GM19372 (cell line): ENCODE data around the gene TBC1D22A.

Experiments used
- ATAC-seq: cut with Tn5 transposase; IDR thresholded peaks from one replicate; pipeline ENCODE4 v1.9.1; 2021; ENCODE audit warnings: mild to moderate bottlenecking, low read depth, moderate library complexity; ENCODE audit not compliant: unreplicated experiment

The TBC1D22A gene

DNA sequence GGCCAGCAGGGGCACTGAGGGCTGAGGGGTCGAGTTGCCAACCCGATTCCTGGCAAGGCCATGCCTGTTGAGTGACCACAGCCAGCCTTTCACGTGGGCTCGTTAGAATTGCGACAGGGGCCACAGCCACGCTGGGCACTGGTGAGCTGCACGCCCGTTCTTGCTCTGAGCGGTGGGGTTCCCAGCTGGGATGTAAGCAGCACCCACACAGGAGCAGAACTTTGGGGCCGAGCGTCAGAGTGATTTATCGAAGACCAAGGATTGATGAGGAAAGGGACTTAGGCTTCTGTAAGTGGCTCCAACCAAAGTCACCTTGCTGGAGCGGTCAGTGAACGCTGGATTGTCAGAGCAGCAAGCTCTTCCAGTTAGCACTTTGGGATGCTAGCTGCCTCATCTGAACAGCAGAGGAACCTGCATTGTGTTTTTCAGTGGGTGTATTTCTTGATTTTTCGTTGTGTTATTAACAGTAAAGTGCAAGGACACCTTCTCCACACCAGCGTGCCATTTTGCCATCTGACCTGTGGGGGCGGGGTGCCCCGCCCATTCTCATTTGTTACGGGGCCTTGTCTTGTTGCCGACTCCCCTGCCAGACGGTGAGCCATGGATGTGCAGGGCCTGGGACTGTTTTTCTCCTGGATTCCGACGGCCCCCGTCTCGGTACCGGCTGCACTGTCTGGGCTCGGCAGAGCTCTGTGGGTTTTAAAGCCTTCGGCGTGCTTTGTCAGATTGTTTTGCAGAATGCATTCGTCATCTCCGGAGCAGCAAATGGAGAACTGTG lies 202.5 kb downstream of the TBC1D22A start:
- ATAC-seq, result no peak

DNA sequence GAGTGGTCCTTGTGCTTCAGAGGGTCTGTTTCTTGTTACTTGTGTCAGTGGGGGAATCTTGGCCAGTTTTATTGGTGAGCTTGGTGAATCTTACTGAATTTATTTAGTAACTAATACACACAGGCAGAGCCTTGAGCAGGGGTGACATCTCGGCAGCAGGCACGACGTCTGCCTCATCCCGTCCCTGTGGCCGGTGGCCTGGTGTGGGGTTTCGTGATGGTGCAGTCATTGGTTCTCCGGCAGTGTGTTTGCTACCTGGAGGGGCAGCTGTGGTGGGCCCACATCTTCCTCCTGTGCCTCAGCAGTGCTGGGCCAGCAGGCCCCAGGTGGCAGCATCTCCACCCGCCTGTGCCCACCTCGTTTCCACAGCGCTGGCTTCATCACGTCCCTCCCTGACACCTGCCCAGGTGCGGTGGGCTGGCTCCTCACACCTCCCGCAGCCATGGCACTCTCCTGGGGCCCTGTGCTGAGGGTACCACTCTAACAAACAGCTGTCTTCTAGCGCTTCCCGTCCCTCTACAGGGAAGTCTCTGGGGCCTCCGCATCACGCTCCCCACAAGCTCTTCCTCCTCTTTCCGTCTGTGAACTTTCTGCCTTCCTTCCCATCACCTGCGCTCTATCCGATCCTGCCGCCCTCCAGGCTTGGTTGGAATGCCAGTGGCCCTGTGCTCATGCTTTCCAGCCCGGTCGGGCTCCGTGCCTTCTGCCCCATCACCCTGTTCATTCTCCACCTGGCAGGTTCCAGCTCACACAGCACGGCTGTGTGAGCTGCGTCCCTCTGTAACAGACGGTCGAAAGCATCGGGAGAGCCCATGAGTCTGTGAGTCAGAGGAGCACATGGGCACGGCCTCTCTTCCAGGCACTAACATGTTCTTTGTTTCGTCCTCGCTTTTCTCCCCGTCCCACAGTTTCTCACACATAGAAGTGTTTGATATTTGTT lies 203.4 kb downstream of the TBC1D22A start:
- ATAC-seq, result no peak

DNA sequence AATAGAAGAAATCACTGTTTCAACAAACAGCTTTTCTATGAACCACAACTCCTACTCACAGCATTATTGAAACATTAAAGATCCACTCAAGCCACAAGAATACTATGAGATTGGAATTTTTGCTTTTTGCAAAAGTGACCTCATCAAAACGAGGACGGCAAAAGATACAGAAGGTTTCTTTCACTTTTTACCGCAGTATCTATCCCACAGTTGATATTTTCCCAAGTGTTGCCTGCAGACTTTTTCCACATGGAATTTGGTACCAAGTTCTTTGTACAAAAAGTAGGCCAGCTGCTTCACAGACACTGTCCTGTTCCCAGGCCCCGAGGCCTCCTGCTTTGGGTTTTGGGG lies 204.0 kb downstream of the TBC1D22A start:
- no peak for ATAC-seq

DNA sequence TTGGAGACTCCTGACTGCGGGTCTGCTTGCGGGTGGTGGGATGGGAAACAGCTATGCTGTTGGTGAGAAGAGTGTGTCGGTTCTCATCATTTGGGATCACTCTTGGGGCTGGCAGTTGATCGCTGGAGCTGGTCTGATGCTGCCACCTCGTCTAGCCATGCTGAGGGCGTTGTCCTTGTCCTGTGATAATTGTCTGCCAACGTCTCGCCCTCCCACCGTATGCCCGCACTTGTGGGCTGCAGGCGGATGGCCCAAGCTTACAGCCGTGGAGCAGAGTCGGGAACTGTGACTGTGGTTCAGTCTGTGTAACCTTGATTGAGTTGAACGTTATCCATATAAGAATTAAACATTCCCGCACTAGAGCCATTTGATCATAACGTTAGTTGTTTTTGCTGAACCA lies 204.4 kb downstream of the TBC1D22A start:
- no peak for ATAC-seq

DNA sequence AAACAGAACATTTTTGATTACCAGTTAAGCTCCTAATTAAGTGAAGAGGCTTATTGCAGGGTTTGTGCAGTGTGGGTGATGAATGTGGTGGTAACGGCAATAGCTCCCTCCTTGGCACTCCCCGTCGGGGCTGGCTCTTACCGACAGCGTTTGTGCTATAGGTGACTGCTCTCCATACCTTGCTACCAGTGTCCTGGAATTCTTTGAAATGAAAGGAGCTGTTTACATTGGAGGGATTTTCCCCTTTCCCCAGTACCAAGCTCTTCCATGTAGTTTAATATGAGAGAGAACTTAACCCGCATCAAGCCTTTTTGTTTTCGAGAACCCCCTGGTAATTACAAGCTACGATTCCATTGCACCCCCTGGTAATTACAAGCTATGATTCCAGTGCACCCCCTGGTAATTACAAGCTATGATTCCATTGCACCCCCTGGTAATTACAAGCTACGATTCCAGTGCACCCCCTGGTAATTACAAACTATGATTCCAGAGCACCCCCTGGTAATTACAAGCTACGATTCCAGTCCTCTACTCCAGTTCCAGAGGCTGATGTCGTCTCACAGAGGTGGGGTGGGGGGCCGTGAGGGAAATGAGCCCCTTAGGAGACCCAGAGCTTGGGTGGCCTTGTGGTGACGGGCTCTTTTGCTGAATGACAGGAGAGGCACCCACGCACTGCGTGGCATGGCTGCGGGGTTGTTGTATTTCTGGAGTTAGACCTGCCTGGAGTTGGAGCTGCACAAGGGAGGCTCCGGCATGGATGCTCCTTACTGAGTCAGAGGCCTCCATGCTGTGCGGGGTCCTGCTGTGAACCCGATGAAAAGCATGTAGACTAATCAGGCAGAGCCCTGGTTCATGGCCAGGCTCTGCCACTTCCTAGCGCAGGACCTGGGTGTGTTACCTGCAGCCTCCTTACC lies 205.3 kb downstream of the TBC1D22A start:
- no peak for ATAC-seq

DNA sequence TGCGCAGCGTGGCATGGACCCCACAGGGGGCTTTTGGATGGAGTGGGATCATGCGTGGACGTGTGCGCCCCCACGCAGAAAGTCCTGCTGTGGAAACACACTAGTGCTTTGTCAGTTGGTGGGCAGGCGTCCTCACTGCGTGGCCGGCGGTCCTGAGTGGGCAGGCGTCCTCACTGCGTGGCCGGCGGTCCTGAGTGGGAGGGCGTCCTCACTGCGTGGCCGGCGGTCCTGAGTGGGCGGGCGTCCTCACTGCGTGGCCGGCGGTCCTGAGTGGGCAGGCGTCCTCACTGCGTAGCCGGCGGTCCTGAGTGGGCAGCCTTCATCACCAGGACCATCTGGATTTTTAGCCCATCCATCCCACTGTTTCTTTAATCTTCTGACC lies 205.9 kb downstream of the TBC1D22A start:
- ATAC-seq, result no peak

DNA sequence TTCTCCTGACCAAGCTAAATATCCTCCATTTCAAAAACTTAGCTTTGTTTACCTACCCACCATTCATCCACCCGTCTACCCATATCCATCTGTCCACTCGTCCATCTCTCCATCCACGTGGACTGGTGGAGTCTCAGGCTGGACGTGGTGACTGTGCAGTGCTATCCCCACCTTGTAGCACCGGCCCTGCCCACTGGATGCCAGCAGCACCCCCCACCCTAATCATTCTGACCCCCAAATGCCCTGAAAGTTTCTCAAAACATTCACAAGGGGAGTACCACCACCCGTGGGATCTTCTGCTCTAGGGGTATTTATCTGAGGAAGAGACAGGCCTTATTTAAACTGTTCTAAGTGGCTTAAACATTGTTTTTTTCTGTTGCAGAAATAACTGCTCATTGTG lies 206.4 kb downstream of the TBC1D22A start:
- no peak for ATAC-seq

DNA sequence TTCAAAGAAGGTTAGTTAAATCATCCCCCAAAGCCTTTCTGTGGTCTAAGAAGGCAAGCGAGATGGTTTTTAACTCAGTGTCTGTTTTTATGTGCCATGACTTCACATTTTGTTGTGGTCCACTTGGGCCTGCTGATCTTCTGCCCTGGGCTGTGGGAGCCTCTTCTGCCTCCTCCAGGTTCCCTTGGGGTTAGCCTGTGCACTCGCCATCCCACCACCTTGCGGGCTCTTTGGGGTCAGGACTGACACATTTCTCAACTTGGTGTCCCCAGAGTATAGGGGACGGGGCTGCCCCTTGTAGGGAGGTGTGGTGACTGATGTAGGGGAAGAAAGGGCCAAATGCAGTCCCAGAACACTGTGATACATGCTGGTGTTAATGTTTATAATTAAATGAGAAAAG lies 207.0 kb downstream of the TBC1D22A start:
- ATAC-seq, result peak; percentile 72

DNA sequence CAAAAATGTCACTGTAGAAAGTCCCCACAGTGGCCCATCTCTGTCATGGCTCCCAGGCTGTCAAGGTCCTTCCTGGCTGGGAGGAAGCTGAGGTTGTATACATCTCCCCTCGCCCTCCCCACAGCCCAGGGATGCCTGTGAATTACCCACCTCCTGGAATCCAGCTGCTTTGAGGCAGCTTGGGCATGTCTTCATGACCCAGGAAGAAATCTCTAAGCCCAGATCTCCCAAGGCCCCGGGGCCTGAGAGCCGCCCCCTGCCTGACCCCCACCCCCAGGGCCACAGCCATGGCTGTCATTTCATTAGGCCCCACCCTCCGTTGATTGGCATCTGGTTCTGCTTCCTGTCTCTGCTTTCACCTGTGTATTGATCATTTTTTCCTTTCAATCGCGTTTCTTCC lies 207.5 kb downstream of the TBC1D22A start:
- peak; percentile 27 for ATAC-seq

DNA sequence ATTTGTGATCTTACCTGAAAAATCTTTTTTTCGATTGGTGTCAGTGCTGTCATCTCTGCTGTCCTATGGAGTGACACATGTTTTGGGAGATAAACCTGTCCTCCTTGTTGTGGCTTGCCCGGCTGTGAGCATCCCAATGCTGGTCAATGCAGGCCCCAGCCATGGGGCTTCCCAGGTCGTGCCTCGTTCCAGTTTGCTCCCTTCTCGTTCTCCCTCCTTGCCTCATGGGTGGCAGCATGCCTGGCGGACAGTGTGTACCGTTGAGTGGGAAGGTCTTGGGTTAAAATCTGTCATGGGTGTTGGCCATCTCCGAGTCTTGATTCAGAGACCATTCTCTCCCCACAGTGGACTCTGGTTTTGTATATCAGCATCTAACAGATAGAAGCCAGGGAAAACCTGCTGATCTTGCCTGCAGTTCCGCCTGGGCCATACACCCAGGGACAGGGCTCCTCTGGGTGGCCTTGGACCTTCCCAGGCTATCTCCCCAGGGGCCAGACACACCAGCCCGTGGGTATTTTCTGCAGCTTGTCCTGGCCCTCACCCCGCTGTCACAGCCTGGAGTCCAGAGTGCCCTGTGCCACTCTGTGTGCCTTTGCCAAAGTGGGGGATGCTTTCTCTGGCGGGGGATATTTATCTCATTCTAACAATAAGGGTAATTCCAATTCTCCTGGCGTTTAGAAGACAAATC lies 208.1 kb downstream of the TBC1D22A start:
- ATAC-seq, result no peak

DNA sequence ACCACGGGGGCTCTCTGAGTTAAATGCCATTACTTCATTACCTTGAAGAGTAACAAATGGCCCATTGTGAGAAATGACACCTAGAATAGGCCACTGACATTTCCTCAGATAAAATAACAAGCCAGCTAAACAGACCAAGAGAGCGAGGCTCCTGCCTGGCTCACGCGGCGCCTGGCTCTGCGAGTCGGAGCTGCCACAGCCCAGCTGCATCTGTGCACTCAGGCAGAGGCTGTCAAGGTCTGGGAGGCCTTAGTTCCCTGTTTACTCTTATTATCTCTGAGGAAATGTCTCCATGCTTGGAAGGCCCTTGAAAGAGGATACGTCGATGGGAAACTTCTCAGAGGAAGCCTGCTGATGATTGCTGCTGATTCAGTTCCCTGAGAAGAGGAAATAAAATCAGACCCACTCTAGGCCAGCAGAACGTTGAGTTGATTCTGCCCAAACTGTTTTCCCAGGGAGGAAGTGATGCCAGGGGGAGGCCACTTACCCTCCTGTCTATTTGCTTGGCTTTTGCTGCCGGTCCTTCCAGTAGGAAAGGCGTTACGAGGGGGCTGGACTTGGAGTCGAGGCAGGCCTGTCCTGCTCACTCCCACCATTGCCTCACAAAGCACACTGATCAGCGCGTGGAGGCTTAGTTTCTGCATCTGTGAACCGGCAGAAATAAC lies 208.8 kb downstream of the TBC1D22A start:
- ATAC-seq, result no peak

DNA sequence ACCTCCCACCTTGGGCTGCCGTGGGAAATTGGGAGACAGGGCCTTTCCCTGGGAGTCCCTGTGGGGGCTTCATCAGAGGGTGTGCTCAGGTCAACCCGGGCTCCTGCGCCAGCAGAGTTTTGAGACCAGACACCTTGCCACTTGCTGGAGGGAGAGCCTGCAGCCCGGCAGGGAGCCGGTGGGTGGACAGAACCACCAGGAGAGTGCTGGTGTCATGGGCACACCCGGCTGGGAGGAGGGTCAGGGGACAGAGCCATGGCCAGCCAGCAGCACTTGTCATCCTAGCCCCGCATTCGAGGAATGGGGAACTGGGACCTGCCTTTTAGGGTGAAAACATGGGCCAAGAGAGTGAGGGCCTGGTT lies 209.3 kb downstream of the TBC1D22A start:
- no peak for ATAC-seq

DNA sequence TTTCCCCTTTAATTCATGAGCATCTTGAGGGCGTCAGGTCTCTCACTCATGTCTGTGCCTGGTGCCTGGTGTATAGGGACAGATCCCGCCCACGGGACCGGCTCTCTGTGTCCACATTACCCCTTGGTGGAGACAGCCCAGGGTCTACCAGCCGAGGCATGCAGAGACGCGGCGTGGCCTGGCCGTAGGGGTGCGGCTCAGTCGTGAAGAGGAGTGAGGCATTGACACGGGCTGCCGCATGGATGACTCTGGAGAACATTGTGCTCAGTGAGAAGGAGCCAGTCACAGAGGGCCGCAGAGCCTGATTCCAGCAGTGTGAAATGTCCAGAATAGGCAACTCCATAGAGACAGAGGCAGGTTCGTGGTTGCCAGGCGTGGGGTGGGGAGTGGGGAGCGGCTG lies 209.8 kb downstream of the TBC1D22A start:
- no peak for ATAC-seq

DNA sequence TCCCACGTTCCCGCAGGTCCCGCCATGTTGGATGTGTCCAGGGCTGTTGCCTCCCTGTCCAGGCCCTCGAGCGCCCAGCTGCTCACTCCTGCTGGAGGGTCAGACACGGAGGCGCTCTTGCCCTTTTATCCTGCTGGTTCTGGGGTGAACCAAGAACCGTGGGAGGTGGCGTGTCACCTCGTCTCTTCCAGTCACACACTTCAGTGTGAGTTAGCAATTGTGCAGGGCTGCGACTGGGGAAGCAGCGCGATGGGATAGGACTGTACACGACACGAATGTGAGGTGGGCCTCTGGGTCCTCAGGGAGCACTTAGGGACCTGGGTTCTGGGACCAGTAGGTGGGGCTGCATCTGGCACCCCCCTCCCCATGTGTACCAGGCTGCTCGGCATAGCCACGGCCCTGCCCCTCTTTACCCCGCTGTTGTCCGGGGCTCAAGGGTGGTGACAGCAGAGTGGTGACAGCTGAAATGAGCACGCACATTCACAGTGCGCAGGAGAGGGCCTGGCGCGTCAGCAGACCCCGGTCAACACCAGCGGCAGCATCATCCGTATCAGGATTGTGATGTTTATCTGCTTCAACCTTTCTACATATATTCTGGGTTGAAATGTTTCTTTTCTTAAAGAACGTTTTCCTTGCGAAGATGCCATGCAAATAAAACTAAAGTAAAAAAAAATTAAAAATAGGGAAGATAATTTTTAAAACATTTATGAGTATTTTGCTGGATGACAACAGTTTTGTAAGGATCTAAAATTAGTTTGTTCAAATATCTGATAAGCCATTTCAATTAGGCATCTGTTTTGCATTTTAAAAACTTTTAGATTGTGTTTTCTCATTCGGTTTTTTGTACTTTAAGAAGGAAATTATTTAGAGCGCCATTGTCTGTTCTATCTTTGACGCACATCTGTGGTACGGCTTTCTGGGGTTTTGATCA lies 210.7 kb downstream of the TBC1D22A start:
- ATAC-seq, result no peak

DNA sequence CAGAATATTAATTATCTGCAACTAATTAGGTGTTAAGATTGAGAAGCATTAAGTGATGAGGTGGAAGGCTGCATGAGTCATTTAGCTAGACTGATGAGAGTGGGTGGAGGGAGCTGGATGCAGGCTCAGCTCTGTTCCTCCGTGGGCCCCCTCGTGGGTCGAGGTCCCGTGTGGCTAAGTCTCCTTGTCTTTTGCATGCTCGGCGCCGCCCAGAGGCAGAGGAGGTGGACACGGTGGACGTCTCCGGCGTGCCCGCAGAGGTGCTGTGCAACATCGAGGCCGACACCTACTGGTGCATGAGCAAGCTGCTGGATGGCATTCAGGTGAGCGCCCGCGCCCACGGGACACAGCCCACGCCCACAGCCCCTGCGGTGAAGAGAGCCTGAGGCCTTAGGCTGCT lies 211.6 kb downstream of the TBC1D22A start:
- ATAC-seq, result no peak

DNA sequence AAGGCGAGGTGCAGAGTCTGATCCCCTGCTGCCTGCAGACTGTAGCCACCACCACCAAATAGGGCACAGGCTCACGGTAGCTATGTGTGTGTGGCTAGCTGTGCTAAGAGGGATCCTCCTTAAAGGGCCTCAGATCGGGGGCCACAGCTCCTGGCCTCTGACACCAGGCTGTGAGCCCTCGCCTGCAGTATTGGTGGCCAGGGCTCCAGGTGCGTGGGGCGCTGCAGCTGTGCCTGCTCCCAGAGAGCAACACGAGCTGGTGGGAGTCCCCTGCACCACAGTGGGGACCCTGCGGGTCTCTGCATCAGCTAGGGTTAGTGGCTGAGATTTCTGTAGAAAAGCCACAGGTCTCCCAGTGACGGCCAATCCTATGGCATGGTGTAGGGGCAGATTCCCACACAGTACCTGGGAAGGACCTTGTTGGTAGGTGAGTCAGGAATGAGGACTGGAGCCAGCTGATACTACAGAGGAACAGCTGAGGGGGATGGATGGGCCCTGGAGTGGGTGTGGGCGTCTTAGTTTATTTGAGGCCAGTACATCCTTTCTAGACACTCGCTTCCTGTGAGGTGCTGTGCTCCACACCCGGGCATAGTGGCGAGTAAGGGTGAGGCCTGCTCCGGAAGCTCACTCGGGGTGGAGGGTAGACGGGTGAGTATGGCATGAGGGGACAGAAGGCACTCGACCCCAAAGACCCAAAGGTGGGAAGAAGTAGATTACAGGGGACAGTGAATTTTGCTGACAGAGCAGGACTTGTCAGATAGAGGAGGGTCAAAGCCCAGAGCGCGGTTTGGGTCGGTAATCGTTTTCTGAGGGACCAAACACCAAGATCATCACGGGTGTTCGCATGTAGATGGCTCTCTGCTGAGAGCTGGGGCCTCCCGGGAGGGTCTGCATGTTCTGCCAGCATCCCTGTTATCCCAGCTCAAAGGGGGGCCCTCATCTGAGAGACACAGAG lies 212.5 kb downstream of the TBC1D22A start:
- ATAC-seq, result no peak

DNA sequence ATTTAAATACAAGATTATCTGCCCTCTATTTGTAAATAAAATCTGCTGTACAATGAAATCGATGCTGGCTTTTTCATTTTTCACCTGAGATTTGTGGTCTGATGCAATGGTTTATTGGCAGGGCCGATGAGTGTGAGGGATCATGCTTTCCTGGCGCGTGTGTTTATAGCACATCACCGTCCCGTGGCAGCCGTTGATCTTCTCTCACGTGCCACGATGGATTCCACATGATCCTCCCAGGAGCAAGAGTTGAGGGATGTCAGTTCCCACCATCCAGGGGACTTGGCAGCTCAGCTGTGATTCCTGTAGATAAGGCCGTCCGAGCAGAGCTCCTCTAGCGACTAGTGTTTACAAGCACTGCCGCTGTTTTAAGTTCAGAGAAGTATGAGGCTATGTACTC lies 213.7 kb downstream of the TBC1D22A start:
- no peak for ATAC-seq

DNA sequence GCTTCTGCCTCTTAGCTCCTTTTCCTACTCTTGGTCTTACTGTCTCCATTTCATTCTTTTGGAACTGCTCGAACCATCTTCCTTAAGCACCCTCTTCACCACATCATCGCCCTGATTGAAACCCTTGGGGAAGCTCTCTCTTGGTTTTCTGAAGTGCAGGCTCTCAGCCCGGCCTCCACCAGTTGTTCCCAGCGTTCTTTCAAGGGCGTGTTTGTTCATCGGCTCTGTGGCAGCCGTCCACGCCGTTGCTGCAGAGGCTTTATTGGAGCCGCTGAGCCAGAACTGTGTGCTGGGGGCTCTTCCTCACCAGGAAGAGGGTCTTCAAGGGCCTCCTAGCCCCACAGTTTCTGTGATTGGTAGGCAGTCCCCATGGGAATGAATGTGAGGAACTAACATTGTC lies 214.1 kb downstream of the TBC1D22A start:
- ATAC-seq, result no peak
